GM12878 (cell line): ENCODE data around the gene LRRC4B. TPM values are rescaled to one million over a fixed set of nuclear protein-coding genes. Genes with fewer than 3 reads are reported as not detected.

Source experiments
- ATAC-seq: fragments of 200-7000 bp; cut with Tn5 transposase; 3 replicates; pipeline ENCODE4 v1.9.1; 2020; ENCODE audit warnings: mild to moderate bottlenecking, moderate library complexity
- BruUV-seq: library from RNA; stranded (reverse); fragments of 400-500 nt; replicated peaks from 2 replicates; lab custom pipeline; 2021; lab: Mats Ljungman, UMichigan
- CTCF ChIA-PET: fragments of 300-600 bp; sonication (Branson Sonifier 250); formaldehyde crosslinking; extraction: SDS; loops from one replicate; lab custom pipeline; 2021; ENCODE audit warnings: inconsistent platforms; lab: Yijun Ruan, JAX
- POLR2A ChIA-PET: fragments of 350-600 bp; formaldehyde crosslinking; extraction: SDS; loops from one replicate; lab custom pipeline; 2021; ENCODE audit warnings: inconsistent platforms; lab: Charles Lee
- RAD21 ChIA-PET: fragments of 300-600 bp; sonication (Branson Sonifier 250); formaldehyde crosslinking; loops from one replicate; lab custom pipeline; 2023; ENCODE audit warnings: antibody characterized with exemption; ENCODE audit not compliant: unreplicated experiment; lab: Charles Lee
- SMC1A ChIA-PET: fragments of 300-600 bp; sonication (Branson Sonifier 250); formaldehyde crosslinking; loops from one replicate; lab custom pipeline; 2023; ENCODE audit not compliant: unreplicated experiment, uncharacterized antibody; lab: Charles Lee
- DNase-seq: peaks from one replicate; pipeline ENCODE4 v3.0.0-alpha.2; 2011; ENCODE audit warnings: low read depth, low spot score
- FAIRE-seq: peaks from 3 replicates; lab custom pipeline; 2011; peaks lifted over from hg19 to GRCh38; lab: Jason Lieb, UNC
- H2AFZ ChIP-seq: 2 replicates; pipeline ENCODE4 v1.6.0; 2011; ENCODE audit warnings: low read depth, low read length, control low read depth; ENCODE audit not compliant: control insufficient read depth
- H3K27ac ChIP-seq: 2 replicates; pipeline ENCODE4 v1.5.1; 2011; ENCODE audit warnings: control low read depth; ENCODE audit not compliant: control insufficient read depth, insufficient read depth
- H3K27me3 ChIP-seq, 2 experiments: replicated peaks in 1 of 2; 2 replicates each; pipeline versions ENCODE4 v1.6.0 to v1.6.1; 2011; ENCODE audit warnings: low read length in 1 of 2; ENCODE audit not compliant: control insufficient read depth in 2 of 2, insufficient read depth in 2 of 2
- H3K36me3 ChIP-seq, 2 experiments: 2 replicates each; pipeline ENCODE4 v1.5.1; 2011; ENCODE audit warnings: low read length in 1 of 2; ENCODE audit not compliant: control insufficient read depth in 2 of 2, insufficient read depth in 2 of 2
- H3K4me1 ChIP-seq: 2 replicates; pipeline ENCODE4 v1.6.1; 2011; ENCODE audit warnings: mild to moderate bottlenecking, low read length, moderate library complexity, mixed read lengths; ENCODE audit not compliant: control insufficient read depth, insufficient read depth
- H3K4me2 ChIP-seq: 2 replicates; pipeline ENCODE4 v1.6.0; 2011; ENCODE audit warnings: control low read depth; ENCODE audit not compliant: control insufficient read depth, insufficient read depth
- H3K4me3 ChIP-seq: fragments of 200-600 bp; sonication (generic); 2 replicates; pipeline ENCODE4 v1.5.1; 2016
- H3K79me2 ChIP-seq: 2 replicates; pipeline ENCODE4 v1.6.0; 2011; ENCODE audit warnings: low read length; ENCODE audit not compliant: control insufficient read depth, insufficient read depth
- H3K9ac ChIP-seq: 2 replicates; pipeline ENCODE4 v1.8.0; 2011; ENCODE audit warnings: low read length, control low read depth, mixed read lengths; ENCODE audit not compliant: control insufficient read depth, insufficient read depth
- H3K9me3 ChIP-seq: replicated peaks from 3 replicates; pipeline ENCODE4 v1.5.1; 2011; ENCODE audit warnings: mild to moderate bottlenecking, low read length; ENCODE audit not compliant: control insufficient read depth, insufficient read depth
- H4K20me1 ChIP-seq: 2 replicates; pipeline ENCODE4 v1.6.0; 2011; ENCODE audit not compliant: control insufficient read depth, insufficient read depth
- ATF2 ChIP-seq: IDR thresholded peaks from 2 replicates; pipeline ENCODE4 v1.6.1; 2012; ENCODE audit warnings: low read length, inconsistent platforms
- BCL11A ChIP-seq: IDR thresholded peaks from 2 replicates; pipeline ENCODE4 v1.6.1; 2011; ENCODE audit warnings: low read depth, low read length
- BMI1 ChIP-seq: fragments of 450-650 bp; IDR thresholded peaks from 2 replicates; pipeline ENCODE4 v1.6.1; 2016; ENCODE audit warnings: mild to moderate bottlenecking, moderate library complexity, borderline replicate concordance
- CTCF ChIP-seq, 3 experiments: IDR thresholded peaks in 2 of 3; conservative IDR thresholded peaks in 1 of 3; 2 replicates each; pipeline ENCODE4 v1.5.1; 2011; ENCODE audit warnings: low read depth in 3 of 3, low read length in 3 of 3, mild to moderate bottlenecking in 3 of 3, control low read depth in 2 of 3, moderate library complexity in 2 of 3, inconsistent platforms in 1 of 3, mixed read lengths in 1 of 3; ENCODE audit not compliant: control insufficient read depth in 2 of 3, insufficient read depth in 1 of 3; ENCODE audit errors: extremely low read depth in 1 of 3
- E2F8 ChIP-seq: fragments of 450-650 bp; IDR thresholded peaks from 2 replicates; pipeline ENCODE4 v1.6.1; 2018; ENCODE audit warnings: mild to moderate bottlenecking, low read depth, moderate library complexity; ENCODE audit not compliant: partially characterized antibody
- JUNB ChIP-seq: IDR thresholded peaks from 2 replicates; pipeline ENCODE4 v1.6.1; 2016; ENCODE audit warnings: antibody characterized with exemption, mild to moderate bottlenecking
- JUND ChIP-seq: IDR thresholded peaks from 2 replicates; pipeline ENCODE4 v1.6.1; 2012; ENCODE audit warnings: low read depth, mild to moderate bottlenecking, low read length, improper control_type of control experiment, moderate library complexity
- POU2F2 ChIP-seq: IDR thresholded peaks from 3 replicates; pipeline ENCODE4 v1.6.1; 2011; ENCODE audit warnings: low read depth, mild to moderate bottlenecking, low read length, borderline replicate concordance
- SIX5 ChIP-seq: IDR thresholded peaks from 2 replicates; pipeline ENCODE4 v1.6.1; 2011; ENCODE audit warnings: mild to moderate bottlenecking, low read depth, low read length, moderate library complexity; ENCODE audit not compliant: severe bottlenecking
- ZBED1 ChIP-seq: IDR thresholded peaks from 2 replicates; pipeline ENCODE4 v1.6.1; 2016; ENCODE audit warnings: borderline replicate concordance
- ZZZ3 ChIP-seq: IDR thresholded peaks from 2 replicates; pipeline ENCODE4 v1.6.1; 2011; ENCODE audit warnings: low read depth; ENCODE audit not compliant: control insufficient read depth, insufficient read length
- WGBS: methylation state at CpG from one replicate; pipeline ENCODE4 v1.1.6; 2016; ENCODE audit warnings: low lambda C conversion rate; ENCODE audit not compliant: insufficient replicate concordance, insufficient coverage; ENCODE audit errors: missing lambda C conversion rate; 5-methylcytosine and 5-hydroxymethylcytosine counted together
- in situ Hi-C: fragments of 300-500 bp; cut with MboI; formaldehyde crosslinking; loops from 9 replicates; pipeline ENCODE4 v1.14.3; 2018; ENCODE audit warnings: mixed read lengths
- intact Hi-C: fragments of 100-400 bp; cut with micrococcal nuclease; formaldehyde crosslinking; loops from one replicate; pipeline ENCODE4 v1.14.2; 2022; ENCODE audit not compliant: unreplicated experiment
- polyA plus RNA-seq, 11 experiments: library from polyadenylated mRNA; depleted of rRNA in 4 of 11; unstranded in 6 of 11; stranded (reverse) in 5 of 11; fragments of >200 nt; fragmentation: Nextera tagmentation in 4 of 11; fragmentation: Illumina TruSeq in 1 of 11; extraction: Ambion mirVana in 4 of 11; extraction: Trizol in 1 of 11; gene quantifications; 1 replicate in 1 of 11; 2 replicates in 10 of 11; pipeline versions ENCODE4 v1.2.1 to v1.2.3, GENCODE V29; 2011 to 2016; ENCODE audit warnings: inconsistent platforms in 2 of 11, missing spikeins in 2 of 11, low read depth in 1 of 11
- total RNA-seq, 4 experiments: library from RNA; depleted of rRNA in 3 of 4; stranded (reverse); fragments of >200 nt in 3 of 4; fragmentation: Illumina TruSeq in 1 of 4; extraction: Trizol in 1 of 4; gene quantifications; 2 replicates each; pipeline versions ENCODE4 v1.2.1 to v1.2.3, GENCODE V29; 2013 to 2021

The LRRC4B gene
- total and polyA plus RNA-seq, 10 of the 15 experiments (the other 5 are each of a cell fraction or from before 2014, with no cell fraction given): 0.14 TPM; not detected in 9

GRCh38 chr19:50562996-50563395 lies 5.2 kb downstream of the LRRC4B start:
- Histone ChIP-seq H3K27ac (no peak overlapping the region), H3K79me2 (no peaks in the 10 kb centered on the region), H3K9ac (no peak overlapping the region), H3K9me3 (no peaks in the 10 kb centered on the region), H3K4me3 (no peak overlapping the region), H3K4me2 (no peak overlapping the region), H2AFZ (no peak overlapping the region), H3K36me3 (no peaks in the 10 kb centered on the region), H3K4me1 (peaks cover 7% of the 10 kb centered on the region), H4K20me1 (no peaks in the 10 kb centered on the region), H3K27me3 (peaks cover 2 to 12% of the 10 kb centered on the region in 2 experiments; a peak in 3 of 4 replicates)
- no peak for DNase-seq
- FAIRE-seq: no peak
- 36% methylated on average over 9 of the region's 9 CpGs for WGBS
- intact Hi-C loops: no loop called here
- in situ Hi-C loops: no loop called here
- no TSS peak for BruUV-seq
- no peak for ATAC-seq
- CTCF ChIA-PET: interaction anchor here (1.7 kb wide), 1 partner anchor 24 kb away, joined by 3 read pairs; no protein-coding TSS in a partner anchor
- POLR2A ChIA-PET: no interaction called here
- SMC1A ChIA-PET: no interaction called here
- RAD21 ChIA-PET: no interaction called here
- TF ChIP-seq ZBED1: no peak
- TF ChIP-seq E2F8: no peak
- no peak for TF ChIP-seq POU2F2

- no peak for ATAC-seq
- Histone ChIP-seq H3K4me3 (no peak overlapping the region), H3K27ac (no peak overlapping the region), H3K4me1 (peaks cover 7% of the 10 kb centered on the region), H3K27me3 (peaks cover 2 to 12% of the 10 kb centered on the region in 2 experiments; a peak in 3 of 4 replicates), H3K36me3 (no peaks in the 10 kb centered on the region), H4K20me1 (no peaks in the 10 kb centered on the region), H3K79me2 (no peaks in the 10 kb centered on the region), H3K4me2 (no peak overlapping the region), H3K9me3 (no peaks in the 10 kb centered on the region), H2AFZ (no peak overlapping the region), H3K9ac (no peak overlapping the region)
- intact Hi-C loops: no loop called here
- POLR2A ChIA-PET: no interaction called here
- SMC1A ChIA-PET: no interaction called here
- DNase-seq: no peak
- FAIRE-seq: no peak
- in situ Hi-C loops: no loop called here
- CTCF ChIA-PET: interaction anchor here (1.7 kb wide), 1 partner anchor 24 kb away, joined by 3 read pairs; no protein-coding TSS in a partner anchor
- RAD21 ChIA-PET: no interaction called here
- 19% methylated on average over 4 of the region's 4 CpGs for WGBS
- no TSS peak for BruUV-seq
- TF ChIP-seq BCL11A: no peak
- TF ChIP-seq JUNB: no peak
- TF ChIP-seq JUND: no peak
- TF ChIP-seq SIX5: no peak
- TF ChIP-seq CTCF (IDR thresholded peaks at IDR 0.05 in 2 of 3, conservative IDR thresholded peaks at IDR 0.05 in 1 of 3; ENCODE audit: control insufficient read depth in 2 of 3, extremely low read depth in 1 of 3, insufficient read depth in 1 of 3, low read depth in 3 of 3, low read length in 3 of 3): no peak
- TF ChIP-seq ATF2: no peak
- TF ChIP-seq ZZZ3: no peak
- TF ChIP-seq BMI1: no peak
These were observed 5.9 kb downstream of the LRRC4B start for GRCh38 chr19:50562329-50562728.
